Keratinocyte (primary cell): Measurements from ENCODE around the gene LRFN5. TPM values are rescaled to one million over a fixed set of nuclear protein-coding genes. Genes with fewer than 3 reads are reported as not detected.
"Not testable (repeated sequence)": the region's sequence is repeated elsewhere in the genome, so short reads cannot be mapped to it uniquely, and the experiment has no call there.

ENCODE experiments used
- DNase-seq: peaks from one replicate; pipeline ENCODE4 v3.0.0-alpha.2; 2011; ENCODE audit warnings: low read depth, missing footprints, low spot score
- FAIRE-seq: peaks from 2 replicates; lab custom pipeline; 2011; peaks lifted over from hg19 to GRCh38; lab: Jason Lieb, UNC
- H2AFZ ChIP-seq: 2 replicates; pipeline ENCODE4 v1.6.0; 2012; ENCODE audit warnings: low read length, control low read depth, inconsistent platforms; ENCODE audit not compliant: control insufficient read depth
- H3K27ac ChIP-seq: 2 replicates; pipeline ENCODE4 v1.5.1; 2011; ENCODE audit warnings: low read length; ENCODE audit not compliant: control insufficient read depth, insufficient read depth
- H3K27me3 ChIP-seq: 3 replicates; pipeline ENCODE4 v1.6.0; 2011; ENCODE audit warnings: low read length; ENCODE audit not compliant: control insufficient read depth, insufficient read depth; ENCODE audit errors: extremely low read depth
- H3K36me3 ChIP-seq, 2 experiments: 2 replicates in 1 of 2; 3 replicates in 1 of 2; pipeline ENCODE4 v1.5.1; 2011; ENCODE audit warnings: low read length in 2 of 2, mild to moderate bottlenecking in 1 of 2; ENCODE audit not compliant: control insufficient read depth in 2 of 2, insufficient read depth in 2 of 2; ENCODE audit errors: extremely low read depth in 1 of 2
- H3K4me1 ChIP-seq: 3 replicates; pipeline ENCODE4 v1.5.1; 2011; ENCODE audit warnings: low read length; ENCODE audit not compliant: control insufficient read depth, insufficient read depth; ENCODE audit errors: extremely low read depth
- H3K4me2 ChIP-seq: 3 replicates; pipeline ENCODE4 v1.6.0; 2011; ENCODE audit warnings: low read depth, low read length; ENCODE audit not compliant: control insufficient read depth, insufficient read depth; ENCODE audit errors: extremely low read depth
- H3K4me3 ChIP-seq, 3 experiments: fragments of 200-600 bp in 1 of 3; sonication (generic) in 1 of 3; 2 replicates in 2 of 3; 3 replicates in 1 of 3; pipeline ENCODE4 v1.5.1; 2011 to 2016; ENCODE audit warnings: low read length in 3 of 3, mild to moderate bottlenecking in 3 of 3, control low read depth in 2 of 3, inconsistent platforms in 1 of 3, low read depth in 1 of 3, mixed read lengths in 1 of 3, mixed run types in 1 of 3, moderate library complexity in 1 of 3; ENCODE audit not compliant: control insufficient read depth in 2 of 3, insufficient read depth in 2 of 3; ENCODE audit errors: extremely low read depth in 1 of 3
- H3K79me2 ChIP-seq: 2 replicates; pipeline ENCODE4 v1.6.0; 2012; ENCODE audit warnings: low read length; ENCODE audit not compliant: control insufficient read depth, insufficient read depth
- H3K9ac ChIP-seq: 3 replicates; pipeline ENCODE4 v1.6.0; 2011; ENCODE audit warnings: low read length; ENCODE audit not compliant: control insufficient read depth, insufficient read depth; ENCODE audit errors: extremely low read depth
- H3K9me1 ChIP-seq: 3 replicates; pipeline ENCODE4 v1.6.0; 2011; ENCODE audit warnings: low read length; ENCODE audit not compliant: control insufficient read depth, insufficient read depth; ENCODE audit errors: extremely low read depth
- H3K9me3 ChIP-seq: 2 replicates; pipeline ENCODE4 v1.5.1; 2012; ENCODE audit warnings: low read depth, low read length; ENCODE audit not compliant: control insufficient read depth
- H4K20me1 ChIP-seq: 3 replicates; pipeline ENCODE4 v1.6.0; 2011; ENCODE audit warnings: low read length; ENCODE audit not compliant: control insufficient read depth, insufficient read depth; ENCODE audit errors: extremely low read depth
- EZH2 ChIP-seq: IDR thresholded peaks from one replicate; pipeline ENCODE4 v1.6.1; 2012; ENCODE audit warnings: inconsistent platforms, mild to moderate bottlenecking, low read length, moderate library complexity
- dilution Hi-C: fragments of 300-500 bp; cut with MboI; formaldehyde crosslinking; loops from one replicate; pipeline ENCODE4 v1.7.0; 2020; ENCODE audit warnings: low sequenced_read_pairs; ENCODE audit not compliant: extremely low pct_ligation_motif_present
- polyA plus RNA-seq, 5 experiments: library from polyadenylated mRNA; depleted of rRNA in 3 of 5; stranded (reverse) in 3 of 5; stranded (forward) in 1 of 5; unstranded in 1 of 5; fragments of >200 nt; gene quantifications; 1 replicate in 1 of 5; 2 replicates in 3 of 5; 3 replicates in 1 of 5; pipeline versions ENCODE4 v1.2.1 to v1.2.3, GENCODE V29; 2011 to 2012; ENCODE audit warnings: missing spikeins in 2 of 5, low read depth in 1 of 5, low replicate concordance in 1 of 5
- TF ChIP-seq, protein P1 (sequence below), 3 experiments: IDR thresholded peaks in 1 of 3; conservative IDR thresholded peaks in 1 of 3; optimal IDR thresholded peaks in 1 of 3; 2 replicates in 2 of 3; 3 replicates in 1 of 3; pipeline versions ENCODE3 to v1.5.1; 2011; ENCODE audit warnings: low read length in 3 of 3, mild to moderate bottlenecking in 3 of 3, moderate library complexity in 2 of 3, control low read depth in 1 of 3, inconsistent platforms in 1 of 3; ENCODE audit not compliant: insufficient read depth in 2 of 3; ENCODE audit errors: extremely low read depth in 1 of 3

The LRFN5 gene
- polyA plus RNA-seq, 1 donor (not counting 4 experiments of a cell fraction or from before 2014, with no cell fraction given), result not detected

DNA sequence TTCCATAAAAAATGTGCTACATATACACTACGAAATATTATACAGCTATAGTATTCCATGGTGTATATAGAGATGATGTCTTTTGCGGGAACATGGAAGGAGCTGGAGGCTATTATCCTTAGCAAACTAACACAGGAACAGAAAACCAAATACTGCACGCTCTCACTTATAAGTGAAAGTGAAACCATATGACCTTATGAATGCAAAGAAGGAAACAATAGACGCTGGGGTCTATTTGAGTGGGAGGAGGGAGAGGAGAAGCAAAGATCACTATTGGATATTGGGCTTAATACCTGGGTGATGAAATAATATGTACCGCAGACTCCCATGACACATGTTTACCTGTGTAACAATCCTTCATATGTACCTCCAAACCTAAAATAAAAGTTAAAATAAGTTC lies 142.8 kb downstream of the LRFN5 start:
- Histone ChIP-seq H3K79me2 (no peaks in the 10 kb centered on the region), H2AFZ (no peak overlapping the region), H3K27me3 (no peaks in the 10 kb centered on the region), H3K9ac (no peak overlapping the region), H3K36me3 (no peaks in the 10 kb centered on the region), H4K20me1 (no peaks in the 10 kb centered on the region), H3K4me3 (no peak overlapping the region), H3K4me2 (no peak overlapping the region), H3K9me1 (no peaks in the 10 kb centered on the region), H3K9me3 (no peaks in the 10 kb centered on the region), H3K27ac (no peak overlapping the region), H3K4me1 (no peaks in the 10 kb centered on the region)
- TF ChIP-seq EZH2, result no peak
- TF ChIP-seq, protein P1, sequence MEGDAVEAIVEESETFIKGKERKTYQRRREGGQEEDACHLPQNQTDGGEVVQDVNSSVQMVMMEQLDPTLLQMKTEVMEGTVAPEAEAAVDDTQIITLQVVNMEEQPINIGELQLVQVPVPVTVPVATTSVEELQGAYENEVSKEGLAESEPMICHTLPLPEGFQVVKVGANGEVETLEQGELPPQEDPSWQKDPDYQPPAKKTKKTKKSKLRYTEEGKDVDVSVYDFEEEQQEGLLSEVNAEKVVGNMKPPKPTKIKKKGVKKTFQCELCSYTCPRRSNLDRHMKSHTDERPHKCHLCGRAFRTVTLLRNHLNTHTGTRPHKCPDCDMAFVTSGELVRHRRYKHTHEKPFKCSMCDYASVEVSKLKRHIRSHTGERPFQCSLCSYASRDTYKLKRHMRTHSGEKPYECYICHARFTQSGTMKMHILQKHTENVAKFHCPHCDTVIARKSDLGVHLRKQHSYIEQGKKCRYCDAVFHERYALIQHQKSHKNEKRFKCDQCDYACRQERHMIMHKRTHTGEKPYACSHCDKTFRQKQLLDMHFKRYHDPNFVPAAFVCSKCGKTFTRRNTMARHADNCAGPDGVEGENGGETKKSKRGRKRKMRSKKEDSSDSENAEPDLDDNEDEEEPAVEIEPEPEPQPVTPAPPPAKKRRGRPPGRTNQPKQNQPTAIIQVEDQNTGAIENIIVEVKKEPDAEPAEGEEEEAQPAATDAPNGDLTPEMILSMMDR (optimal IDR thresholded peaks at IDR 0.05 in 1 of 3, IDR thresholded peaks at IDR 0.05 in 1 of 3, conservative IDR thresholded peaks at IDR 0.05 in 1 of 3; ENCODE audit: extremely low read depth in 1 of 3, insufficient read depth in 2 of 3, low read length in 3 of 3), result no peak
- dilution Hi-C loops, result no loop called here
- DNase-seq (no peak), FAIRE-seq (no peak)

DNA sequence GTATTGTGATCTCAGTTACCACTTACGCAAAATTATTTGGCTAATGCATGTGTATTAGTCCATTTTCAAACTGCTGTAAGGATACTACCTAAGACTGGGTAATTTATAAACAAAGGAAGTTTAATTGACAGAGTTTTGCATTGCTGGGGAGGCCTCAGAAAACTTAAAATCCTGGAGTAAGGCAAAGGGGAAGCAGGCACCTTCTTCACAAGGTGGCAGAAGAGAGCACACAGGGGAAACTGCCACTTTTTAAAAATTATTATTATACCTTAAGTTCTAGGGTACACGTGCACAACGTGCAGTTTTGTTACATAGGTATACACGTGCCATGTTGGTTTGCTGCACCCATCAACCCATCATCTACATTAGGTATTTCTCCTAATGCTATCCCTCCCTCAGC lies 143.9 kb downstream of the LRFN5 start:
- dilution Hi-C loops, H3K79me2 ChIP-seq, H3K4me1 ChIP-seq, H3K27ac ChIP-seq, H3K4me3 ChIP-seq, H3K9me3 ChIP-seq, H3K4me2 ChIP-seq, H3K9me1 ChIP-seq, FAIRE-seq, H4K20me1 ChIP-seq, H3K9ac ChIP-seq, H3K27me3 ChIP-seq, H2AFZ ChIP-seq, H3K36me3 ChIP-seq, DNase-seq: not testable (repeated sequence)

DNA sequence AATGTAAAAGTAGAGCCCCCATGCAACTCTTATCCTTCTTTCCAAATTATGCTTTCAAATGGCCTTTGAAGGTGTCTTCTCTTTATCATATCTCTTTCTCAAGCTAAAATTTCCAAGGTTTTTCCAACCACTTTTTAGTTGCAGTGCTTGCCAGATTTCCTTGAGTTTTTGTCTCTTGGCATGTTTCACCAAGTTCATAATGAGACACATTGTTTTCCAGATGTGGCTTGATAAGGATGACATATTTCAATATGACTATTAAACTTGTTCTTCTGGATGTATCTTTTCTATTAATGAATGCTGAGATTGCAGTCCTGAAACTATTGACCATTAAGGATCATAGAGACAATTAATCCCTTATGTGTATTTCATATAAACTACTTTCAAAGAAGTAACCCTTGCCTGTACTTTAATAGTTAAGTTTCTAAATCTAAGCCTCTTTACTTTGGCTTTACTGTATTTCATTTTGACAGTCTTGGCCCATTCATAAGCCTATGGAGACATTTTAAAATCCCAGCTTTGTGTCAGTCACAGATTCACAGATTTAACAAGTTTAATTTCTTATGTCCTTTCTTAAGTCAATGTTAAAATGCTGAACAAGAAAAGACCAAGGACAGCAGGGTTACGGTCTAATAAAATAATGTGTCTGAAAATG lies 151.5 kb downstream of the LRFN5 start:
- H3K36me3 ChIP-seq, result no peaks in the 10 kb centered on the region
- no peaks in the 10 kb centered on the region for H3K9me1 ChIP-seq
- H3K79me2 ChIP-seq, result no peaks in the 10 kb centered on the region
- no peak for DNase-seq
- H3K27ac ChIP-seq, result no peak overlapping the region
- TF ChIP-seq, protein P1 (optimal IDR thresholded peaks at IDR 0.05 in 1 of 3, IDR thresholded peaks at IDR 0.05 in 1 of 3, conservative IDR thresholded peaks at IDR 0.05 in 1 of 3; ENCODE audit: extremely low read depth in 1 of 3, insufficient read depth in 2 of 3, low read length in 3 of 3), result no peak
- TF ChIP-seq EZH2, result no peak
- no peaks in the 10 kb centered on the region for H3K9me3 ChIP-seq
- no peaks in the 10 kb centered on the region for H4K20me1 ChIP-seq
- no peak overlapping the region for H3K4me2 ChIP-seq
- FAIRE-seq, result no peak
- H3K4me1 ChIP-seq, result no peaks in the 10 kb centered on the region
- no peak overlapping the region for H3K9ac ChIP-seq
- dilution Hi-C loops, result no loop called here
- no peak overlapping the region for H2AFZ ChIP-seq
- no peak overlapping the region for H3K4me3 ChIP-seq
- no peaks in the 10 kb centered on the region for H3K27me3 ChIP-seq
